ENCODE data around the gene SPDYE2B. TPM values are rescaled to one million over a fixed set of nuclear protein-coding genes. Genes with fewer than 3 reads are reported as not detected.
"Not testable (repeated sequence)": the region's sequence is repeated elsewhere in the genome, so short reads cannot be mapped to it uniquely, and the experiment has no call there.

The SPDYE2B gene
- polyA plus RNA-seq, 4 donors: 0.32 to 0.79 (median 0.68) TPM

DNA sequence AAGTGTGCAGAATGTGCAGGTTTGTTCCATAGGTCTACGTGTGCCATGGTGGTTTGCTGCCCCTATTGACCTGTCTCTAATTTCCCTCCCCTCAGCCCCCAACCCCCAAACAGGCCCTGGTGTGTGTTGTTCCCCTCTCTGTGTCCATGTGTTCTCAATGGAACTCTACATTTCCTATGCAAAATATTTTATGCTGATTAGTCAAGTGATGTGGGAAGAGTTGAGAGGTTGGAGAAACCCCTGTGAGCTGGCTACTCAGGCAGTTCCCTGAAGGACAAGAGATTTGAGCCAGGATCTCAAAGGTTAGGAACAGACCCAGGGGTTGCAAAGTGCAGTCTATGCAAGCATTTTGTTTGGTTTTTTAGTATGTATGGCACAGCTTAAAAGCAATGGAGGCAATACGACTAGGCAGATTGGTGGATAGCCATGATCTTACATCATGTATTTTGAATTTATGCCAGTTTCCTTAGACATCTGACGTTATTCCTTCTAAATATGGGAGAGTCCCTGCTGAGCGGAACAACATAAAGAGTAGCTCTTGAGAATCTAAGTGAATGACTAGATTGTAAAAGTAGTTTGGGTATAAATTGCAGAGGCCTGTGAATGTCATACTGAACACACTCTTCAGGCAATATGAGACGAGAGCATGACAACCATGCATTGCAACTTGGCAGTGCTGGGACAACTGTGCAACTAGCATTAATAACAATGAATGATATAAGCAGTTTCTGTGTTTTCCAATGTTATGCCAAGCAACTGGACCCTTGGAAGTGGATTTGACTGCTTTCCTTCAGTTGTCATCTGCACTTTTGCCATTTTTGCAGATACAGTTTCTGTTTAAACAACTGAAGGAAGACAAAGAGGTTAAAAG is 47.8 kb downstream of the SPDYE2B start:
- not testable (repeated sequence) for DNase-seq (ENCODE audit: low read depth in 4 of 4, low spot score in 3 of 4)

DNA sequence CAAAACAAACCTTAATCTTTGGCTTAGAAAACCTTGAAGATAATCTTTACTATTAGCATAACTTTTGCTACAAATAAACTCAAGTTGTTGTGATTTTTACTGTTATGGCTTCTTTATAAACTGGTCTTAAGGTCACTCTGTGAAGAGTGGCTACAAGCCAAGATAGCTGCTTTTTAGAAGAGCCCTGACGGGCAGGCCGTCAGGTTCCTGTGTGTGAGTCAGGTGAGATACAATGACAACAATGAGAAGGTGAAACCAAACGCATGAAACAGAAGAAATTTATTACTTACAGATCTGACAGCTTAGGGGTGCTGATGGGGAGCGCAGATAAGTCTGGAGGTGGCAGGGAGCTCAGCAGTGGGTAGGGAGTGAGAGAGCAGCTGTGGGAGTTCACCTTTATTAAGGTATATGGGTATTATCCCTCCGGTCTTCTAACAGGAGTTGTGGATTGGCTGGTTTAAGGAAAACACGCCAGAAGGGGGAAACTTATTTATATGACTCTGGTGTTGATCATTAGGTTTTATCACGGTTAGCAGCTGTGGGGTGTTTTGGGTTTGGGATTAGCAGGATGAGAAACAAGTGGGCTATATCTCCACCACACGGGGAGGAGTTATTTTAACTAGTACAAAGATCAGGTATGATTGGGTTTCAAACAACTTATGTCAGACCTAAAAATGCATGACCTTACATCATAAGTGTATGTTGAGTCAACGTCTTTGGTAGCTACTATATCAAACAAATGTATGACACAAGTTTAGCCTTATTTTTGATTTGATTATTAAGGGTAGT is 49.0 kb downstream of the SPDYE2B start:
- not testable (repeated sequence) for DNase-seq (ENCODE audit: low read depth in 4 of 4, low spot score in 3 of 4)

Other genes starting within 250 kb of the SPDYE2B start
- 10 to 100 TPM; 19.6 to 29.8 (median 21.4) TPM for gene ORAI2, start 216.7 kb upstream of the SPDYE2B start, polyA plus RNA-seq (ENCODE audit: insufficient read length in 4 of 4)
- gene ALKBH4, start 185.5 kb upstream of the SPDYE2B start, polyA plus RNA-seq (ENCODE audit: insufficient read length in 4 of 4): 10 to 100 TPM; 10.6 to 16.8 (median 11.5) TPM
- gene LRWD1, start 185.3 kb upstream of the SPDYE2B start, polyA plus RNA-seq (ENCODE audit: insufficient read length in 4 of 4): 10 to 100 TPM; 17.9 to 23.8 (median 20.8) TPM
- 10 to 100 TPM; 29.4 to 43.7 (median 31.6) TPM for gene POLR2J, start 171.4 kb upstream of the SPDYE2B start, polyA plus RNA-seq (ENCODE audit: insufficient read length in 4 of 4)
- 10 to 100 TPM in 2 of 4 donors, 1 to 10 TPM in 2; 7.5 to 22.2 (median 10.1) TPM for gene RASA4B, start 132.5 kb upstream of the SPDYE2B start, polyA plus RNA-seq (ENCODE audit: insufficient read length in 4 of 4)
- 10 to 100 TPM in 1 of 4 donors, 1 to 10 TPM in 3; 4.6 to 10.9 (median 6.4) TPM for gene UPK3BL2, start 106.6 kb upstream of the SPDYE2B start, polyA plus RNA-seq (ENCODE audit: insufficient read length in 4 of 4)
- gene SPDYE2, start 99.1 kb upstream of the SPDYE2B start, polyA plus RNA-seq (ENCODE audit: insufficient read length in 4 of 4): 1 to 10 TPM; 1.6 to 3.4 (median 2.4) TPM
- gene POLR2J3, start 77.7 kb upstream of the SPDYE2B start, polyA plus RNA-seq (ENCODE audit: insufficient read length in 4 of 4): 10 to 100 TPM; 58.9 to 81.7 (median 77.2) TPM
- 10 to 100 TPM; 23.9 to 42.4 (median 31.8) TPM for gene RASA4, start 33.6 kb upstream of the SPDYE2B start, polyA plus RNA-seq (ENCODE audit: insufficient read length in 4 of 4)
- 10 to 100 TPM in 2 of 4 donors, 1 to 10 TPM in 2; 4.7 to 18.5 (median 11.1) TPM for gene UPK3BL1, start 7.5 kb upstream of the SPDYE2B start, polyA plus RNA-seq (ENCODE audit: insufficient read length in 4 of 4)
- 1 to 10 TPM; 1.3 to 3.1 (median 2.2) TPM for gene POLR2J2, start 21.3 kb downstream of the SPDYE2B start, polyA plus RNA-seq (ENCODE audit: insufficient read length in 4 of 4)
- gene FAM185A, start 98.7 kb downstream of the SPDYE2B start, polyA plus RNA-seq (ENCODE audit: insufficient read length in 4 of 4): 10 to 100 TPM; 10.1 to 12.3 (median 10.8) TPM